T-helper 1 cell treated with Interleukin-12 subunit alpha and Interleukin-12 subunit beta and Interleukin-4 antibody, amounts not matched to agents 30 ng/mL and 1 ng/mL, for 36 hours (primary cell): Measurements from ENCODE around the gene ZNF814. TPM values are rescaled to one million over a fixed set of nuclear protein-coding genes. Genes with fewer than 3 reads are reported as not detected.
"Not testable (repeated sequence)": the region's sequence is repeated elsewhere in the genome, so short reads cannot be mapped to it uniquely, and the experiment has no call there.

Experiments
- intact Hi-C: fragments of 100-400 bp; cut with micrococcal nuclease; formaldehyde crosslinking; loops from one replicate; pipeline ENCODE4 v1.15.1; 2024
- total RNA-seq: library from RNA; stranded (reverse); gene quantifications from 2 replicates; pipeline ENCODE4 v1.2.3, GENCODE V29; 2022

The ZNF814 gene
- total RNA-seq, 1 donor from 2014 or later, result 12.9 TPM

DNA sequence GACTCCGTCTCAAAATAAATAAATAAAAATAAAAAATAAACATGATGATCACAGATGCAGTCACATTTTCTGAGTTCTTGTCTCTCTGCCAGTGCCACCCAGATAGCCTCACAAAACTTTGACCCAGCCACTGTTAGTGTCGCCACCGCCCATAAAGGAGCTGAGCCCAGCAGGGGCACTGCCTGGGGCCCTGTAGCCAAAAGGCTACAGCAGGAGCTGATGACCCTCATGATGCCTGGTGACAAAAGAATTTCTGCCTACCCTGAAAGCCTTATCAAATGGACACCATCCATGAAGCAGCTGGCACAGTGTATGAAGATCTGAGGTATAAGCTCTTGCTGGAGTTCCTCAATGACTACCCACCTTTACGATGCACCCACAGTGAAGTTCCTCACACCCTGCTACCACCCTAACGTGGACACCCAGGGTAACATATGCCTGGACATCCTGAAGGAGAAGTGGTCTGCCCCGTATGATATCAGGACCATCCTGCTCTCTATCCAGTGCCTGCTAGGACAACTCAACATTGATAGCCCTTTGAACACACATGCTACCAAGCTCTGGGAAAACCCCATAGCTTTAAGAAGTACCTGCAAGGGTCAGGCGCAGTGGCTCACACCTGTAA is 20.9 kb downstream of the ZNF814 start:
- intact Hi-C loops, result no loop called here

GRCh38 chr19:57862351-57862750 is 26.5 kb downstream of the ZNF814 start:
- intact Hi-C loops, result not testable (repeated sequence)

- intact Hi-C loops, result not testable (repeated sequence)
Measured at GRCh38 chr19:57854117-57854516, 34.7 kb downstream of the ZNF814 start.

DNA sequence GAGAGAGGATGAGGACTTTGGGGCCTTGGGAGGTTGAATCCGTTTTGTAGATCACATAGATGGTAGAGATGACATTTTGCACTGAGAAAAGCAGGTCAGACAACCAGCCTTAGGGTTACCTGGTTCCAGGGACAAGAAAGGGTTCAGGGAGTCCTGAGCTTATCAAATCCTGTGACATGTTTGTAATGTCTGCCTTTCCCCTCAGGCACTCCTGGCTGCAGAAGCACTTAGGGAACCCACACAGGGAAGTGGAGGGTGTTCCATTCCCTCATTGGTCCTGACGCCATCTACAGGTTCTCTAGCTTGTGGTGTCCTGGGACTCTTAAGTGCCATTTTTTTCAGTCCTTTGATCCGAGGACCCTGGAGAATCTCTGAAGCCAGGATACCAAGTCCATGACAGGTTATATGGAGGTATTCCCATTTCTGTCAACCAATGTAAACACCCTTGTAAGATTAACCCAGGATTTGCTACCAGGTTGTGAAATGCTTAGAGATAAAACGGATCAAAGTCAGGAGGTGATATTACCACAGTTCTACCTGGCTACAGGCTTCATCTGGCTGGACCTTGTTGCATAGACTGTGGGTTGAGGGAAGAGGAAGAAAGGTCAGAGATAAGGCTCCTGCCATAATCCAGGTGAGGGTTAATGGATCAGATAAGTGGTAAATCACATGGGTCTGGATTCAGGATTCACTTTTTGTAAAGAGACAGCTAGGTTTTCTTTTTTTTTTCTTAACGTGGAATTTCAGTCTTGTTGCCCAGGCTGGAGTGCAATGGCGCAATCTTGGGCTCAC is 36.8 kb downstream of the ZNF814 start:
- intact Hi-C loops, result loop anchor here (2.0 kb wide), 1 partner anchor 83 kb away; the partner anchor contains the start of gene ZNF586

GRCh38 chr19:57850553-57851017 is 38.3 kb downstream of the ZNF814 start:
- intact Hi-C loops, result loop anchor here (2.0 kb wide), 1 partner anchor 82 kb away; the partner anchor contains the start of gene ZNF586

DNA sequence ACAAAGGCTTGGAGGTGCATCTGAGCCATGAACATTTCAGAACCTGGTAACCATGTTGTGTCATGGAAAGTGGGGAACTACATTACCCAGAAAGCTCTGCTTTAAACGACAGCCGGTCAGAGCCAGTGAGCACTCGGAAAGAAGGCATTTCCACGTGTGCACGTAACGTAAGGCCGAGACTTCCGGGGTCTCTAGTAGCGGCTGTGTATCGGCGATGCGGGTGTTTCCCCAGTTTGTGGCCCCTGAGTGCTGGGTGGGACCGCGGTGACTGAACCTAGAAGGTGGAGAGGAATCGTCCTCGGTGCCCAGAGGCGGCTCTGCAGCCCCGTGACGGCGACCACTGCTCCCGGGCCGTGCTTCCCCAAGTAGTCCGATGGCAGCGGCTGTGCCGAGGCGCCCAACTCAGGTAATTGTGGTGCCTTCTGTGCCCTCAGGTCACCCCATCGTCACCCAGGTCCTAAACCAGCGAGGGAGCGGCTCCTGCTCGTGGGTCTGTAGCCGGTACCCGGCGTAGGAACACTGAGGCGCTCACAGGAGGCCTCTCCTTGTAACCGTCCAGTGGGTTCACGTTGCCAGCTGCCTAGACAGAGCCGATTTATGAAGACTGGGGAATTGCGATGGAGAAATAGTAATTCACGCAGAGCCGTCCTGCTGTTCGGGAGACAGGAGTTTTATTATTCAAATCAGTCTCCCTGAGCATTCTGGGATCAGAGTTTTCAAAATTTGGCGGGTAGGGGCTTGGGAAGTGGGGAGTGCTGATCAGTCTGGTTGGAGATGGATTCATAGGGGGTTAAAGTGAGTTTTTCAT is 39.0 kb downstream of the ZNF814 start, which contains the start of gene ZNF587:
ZNF587 (plus strand) TSS at position 194 of the 808 bp plus-strand sequence; CDS start at position 374, 180 bp downstream.
- intact Hi-C loops, result loop anchor here (1.0 to 2.0 kb wide), 8 partner anchors 31 to 291 kb away; partner anchors contain the start of genes ZNF211, ZNF550, ZNF552 and ZNF586

DNA sequence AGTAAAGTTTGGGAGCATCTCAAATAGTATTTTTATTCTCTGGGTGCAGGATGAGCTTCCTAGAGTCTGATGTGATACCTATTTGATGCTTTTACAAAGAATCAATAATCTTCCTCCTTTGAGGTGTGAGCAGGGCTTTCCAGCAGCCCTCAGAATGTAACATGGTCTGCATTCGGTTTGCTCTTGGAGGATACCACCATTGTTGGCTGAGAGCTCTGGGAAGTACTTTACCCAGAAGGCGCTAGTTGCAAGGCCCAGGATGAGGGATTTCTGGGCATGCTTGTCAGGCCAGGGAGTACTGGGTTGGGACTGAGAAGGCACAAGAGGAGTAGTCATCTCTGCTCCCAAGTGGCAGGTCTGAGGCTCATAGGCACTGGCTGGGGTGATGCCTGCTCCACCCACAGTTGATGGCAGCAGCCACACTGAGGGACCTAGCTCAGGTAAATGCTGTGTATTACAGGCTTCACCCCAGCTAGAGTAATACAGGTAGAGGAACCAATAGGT is 39.6 kb downstream of the ZNF814 start:
- intact Hi-C loops, result loop anchor here (1.0 to 2.0 kb wide), 7 partner anchors 30 to 290 kb away; partner anchors contain the start of genes ZNF211, ZNF550, ZNF552 and ZNF606

DNA sequence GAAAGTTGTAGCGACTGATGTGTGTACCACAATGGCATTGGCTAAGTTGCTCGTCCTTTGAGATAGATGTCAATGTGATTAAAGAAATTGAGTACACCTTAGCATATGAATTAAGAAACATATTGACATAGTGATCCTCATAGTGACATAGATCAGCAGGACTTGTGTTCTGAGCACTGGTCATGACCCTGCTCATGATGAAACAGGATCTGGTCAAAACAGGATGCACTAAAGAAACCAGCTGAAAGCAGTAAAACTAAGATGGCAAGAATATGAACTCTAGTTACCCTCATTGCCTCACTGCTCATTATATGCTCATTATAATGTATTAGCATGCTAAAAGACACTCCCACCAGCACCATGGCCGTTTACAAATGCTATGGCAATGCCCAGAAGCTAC is 41.7 kb downstream of the ZNF814 start:
- intact Hi-C loops, result not testable (repeated sequence)

GRCh38 chr19:57841122-57841763 is 47.6 kb downstream of the ZNF814 start:
- intact Hi-C loops, result no loop called here

- intact Hi-C loops, result not testable (repeated sequence)
Measured at GRCh38 chr19:57838622-57839191, 50.1 kb downstream of the ZNF814 start.

DNA sequence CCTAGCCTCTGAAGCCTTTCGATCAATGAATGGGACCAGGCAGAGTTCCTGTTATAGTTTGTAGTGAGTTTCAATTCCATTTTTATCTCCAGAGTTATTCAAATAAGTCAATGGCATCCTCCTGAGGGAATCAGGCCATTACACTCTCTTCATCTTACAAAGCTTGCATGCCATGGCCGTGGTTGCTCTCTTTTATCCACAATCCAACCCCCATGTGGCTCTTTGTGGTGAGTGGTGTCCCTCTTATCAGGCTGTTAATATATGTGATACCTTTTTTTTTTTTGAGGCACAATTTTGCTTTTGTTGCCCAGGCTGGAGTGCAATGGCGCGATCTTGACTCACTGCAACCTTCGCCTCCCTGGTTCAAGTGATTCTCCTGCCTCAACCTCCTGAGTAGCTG is 51.8 kb downstream of the ZNF814 start:
- intact Hi-C loops, result not testable (repeated sequence)

GRCh38 chr19:57830071-57830602 is 58.7 kb downstream of the ZNF814 start, which contains the start of gene ZNF587B:
TSS of gene ZNF587B (plus strand) at chr19:57830299. CDS start at chr19:57830529, 230 bp downstream.
- intact Hi-C loops, result no loop called here

- intact Hi-C loops, result no loop called here
Measured at GRCh38 chr19:57829316-57829715, 59.5 kb downstream of the ZNF814 start.

DNA sequence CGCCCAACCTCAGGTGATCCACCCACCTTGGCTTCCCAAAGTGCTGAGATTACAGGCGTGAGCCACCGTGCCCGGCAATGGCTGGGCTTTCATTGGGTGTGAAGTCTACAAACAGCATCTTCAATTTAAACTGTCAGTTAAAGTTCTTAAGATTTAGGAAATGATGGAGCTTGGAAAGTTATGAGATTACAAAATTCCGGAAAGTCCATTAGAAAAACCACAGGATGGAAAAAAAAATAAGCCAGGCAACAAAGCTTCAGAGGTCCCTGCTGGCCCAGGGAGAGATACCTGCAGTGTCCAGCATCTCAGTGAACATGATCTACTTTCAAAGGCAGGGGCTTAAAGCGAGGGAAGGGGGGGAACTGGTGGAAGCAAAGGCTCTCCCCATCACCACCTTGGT is 63.3 kb downstream of the ZNF814 start:
- intact Hi-C loops, result no loop called here

DNA sequence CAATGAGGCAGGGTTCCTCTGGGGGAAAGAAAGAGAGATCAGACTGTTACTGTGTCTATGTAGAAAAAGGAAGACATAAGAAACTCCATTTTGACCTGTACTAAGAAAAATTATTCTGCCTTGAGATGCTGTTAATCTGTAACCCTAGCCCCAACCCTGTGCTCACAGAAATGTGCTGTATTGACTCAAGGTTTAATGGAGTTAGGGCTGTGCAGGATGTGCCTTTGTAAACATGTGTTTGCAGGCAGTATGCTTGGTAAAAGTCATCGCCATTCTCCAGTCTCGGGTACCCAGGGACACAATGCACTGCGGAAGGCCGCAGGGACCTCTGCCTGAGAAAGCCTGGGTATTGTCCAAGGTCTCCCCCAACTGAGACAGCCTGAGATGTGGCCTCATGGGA is 65.2 kb downstream of the ZNF814 start:
- intact Hi-C loops, result not testable (repeated sequence)

GRCh38 chr19:57823155-57823554 is 65.7 kb downstream of the ZNF814 start:
- intact Hi-C loops, result not testable (repeated sequence)

GRCh38 chr19:57821501-57821900 is 67.3 kb downstream of the ZNF814 start:
- intact Hi-C loops, result not testable (repeated sequence)

- intact Hi-C loops, result not testable (repeated sequence)
Measured at GRCh38 chr19:57821095-57821494, 67.7 kb downstream of the ZNF814 start.

GRCh38 chr19:57820599-57820998 is 68.2 kb downstream of the ZNF814 start:
- intact Hi-C loops, result no loop called here
